Liver (tissue), 9 donors: ENCODE results near the gene HSPE1. TPM values are rescaled to one million over a fixed set of nuclear protein-coding genes. Genes with fewer than 3 reads are reported as not detected.
A peak's percentile ranks its signal among the peaks of the same experiment; 100 is the strongest.

ENCODE experiments used
- DNase-seq: peaks from one replicate; pipeline ENCODE4 v3.0.0-alpha.2; 2017; ENCODE audit warnings: low spot score
- H3K27ac ChIP-seq, 2 donors: one replicate each; pipeline ENCODE4 v1.7.0; 2013; ENCODE audit warnings: inconsistent platforms in 2 of 2, low read length in 2 of 2, control low read depth in 1 of 2, low read depth in 1 of 2, mild to moderate bottlenecking in 1 of 2
- H3K27me3 ChIP-seq, 4 donors: one replicate each; pipeline versions ENCODE4 v1.6.1 to v1.7.0; 2013; ENCODE audit warnings: low read length in 3 of 4, inconsistent platforms in 1 of 4, mild to moderate bottlenecking in 1 of 4, moderate library complexity in 1 of 4; ENCODE audit not compliant: control insufficient read depth in 4 of 4, insufficient read depth in 4 of 4
- H3K36me3 ChIP-seq, 4 donors: one replicate each; pipeline versions ENCODE4 v1.6.1 to v1.7.0; 2013; ENCODE audit warnings: low read length in 3 of 4, mild to moderate bottlenecking in 3 of 4, low read depth in 1 of 4, moderate library complexity in 1 of 4; ENCODE audit not compliant: control insufficient read depth in 4 of 4, insufficient read depth in 3 of 4
- H3K4me1 ChIP-seq, 4 donors: one replicate each; pipeline versions ENCODE4 v1.6.1 to v1.7.0; 2013; ENCODE audit warnings: low read length in 3 of 4, mild to moderate bottlenecking in 3 of 4, moderate library complexity in 1 of 4; ENCODE audit not compliant: control insufficient read depth in 4 of 4, insufficient read depth in 4 of 4
- H3K4me3 ChIP-seq, 3 donors: one replicate each; pipeline versions ENCODE4 v1.6.1 to v1.7.0; 2013; ENCODE audit warnings: low read length in 3 of 3, control low read depth in 1 of 3, low read depth in 1 of 3, mild to moderate bottlenecking in 1 of 3
- H3K9ac ChIP-seq, 2 donors: one replicate each; pipeline ENCODE4 v1.7.0; 2013; ENCODE audit warnings: low read length in 2 of 2, mild to moderate bottlenecking in 2 of 2, moderate library complexity in 2 of 2, control low read depth in 1 of 2, low read depth in 1 of 2
- H3K9me3 ChIP-seq, 4 donors: one replicate each; pipeline versions ENCODE4 v1.6.1 to v1.7.0; 2013; ENCODE audit warnings: low read length in 3 of 4; ENCODE audit not compliant: control insufficient read depth in 4 of 4
- EGR1 ChIP-seq, 2 donors: IDR thresholded peaks; 2 replicates each; pipeline ENCODE4 v1.6.1; 2016 to 2018; ENCODE audit warnings: antibody characterized with exemption in 2 of 2, low read depth in 2 of 2
- FOXA2 ChIP-seq: IDR thresholded peaks from 2 replicates; pipeline ENCODE4 v1.6.1; 2016; ENCODE audit warnings: antibody characterized with exemption
- GABPA ChIP-seq, 2 donors: IDR thresholded peaks in 1 of 2; conservative IDR thresholded peaks in 1 of 2; 2 replicates each; pipeline ENCODE4 v1.6.1; 2016; ENCODE audit warnings: antibody characterized with exemption in 2 of 2, mild to moderate bottlenecking in 1 of 2, moderate library complexity in 1 of 2
- HNF4A ChIP-seq, 2 donors: conservative IDR thresholded peaks; 2 replicates each; pipeline ENCODE4 v1.6.1; 2016; ENCODE audit warnings: antibody characterized with exemption in 2 of 2, mild to moderate bottlenecking in 2 of 2
- JUND ChIP-seq, 2 donors: IDR thresholded peaks; 2 replicates each; pipeline ENCODE4 v1.6.1; 2016; ENCODE audit warnings: antibody characterized with exemption in 2 of 2
- NR2F2 ChIP-seq: IDR thresholded peaks from 2 replicates; pipeline ENCODE4 v1.6.1; 2016; ENCODE audit warnings: antibody characterized with exemption
- RXRA ChIP-seq, 2 donors: IDR thresholded peaks; 2 replicates each; pipeline ENCODE4 v1.6.1; 2017 to 2018; ENCODE audit warnings: antibody characterized with exemption in 2 of 2, mild to moderate bottlenecking in 1 of 2
- SP1 ChIP-seq: IDR thresholded peaks from 2 replicates; pipeline ENCODE4 v1.6.1; 2018; ENCODE audit warnings: antibody characterized with exemption, mild to moderate bottlenecking
- TAF1 ChIP-seq: conservative IDR thresholded peaks from 2 replicates; pipeline ENCODE4 v1.6.1; 2016; ENCODE audit warnings: antibody characterized with exemption, mild to moderate bottlenecking
- YY1 ChIP-seq: IDR thresholded peaks from 2 replicates; pipeline ENCODE4 v1.6.1; 2016; ENCODE audit warnings: antibody characterized with exemption, mild to moderate bottlenecking
- WGBS: extraction: QIAGEN DNeasy Blood & Tissue Kit; methylation state at CpG from one replicate; pipeline ENCODE4 v1.1.7; 2013; 5-methylcytosine and 5-hydroxymethylcytosine counted together
- polyA plus RNA-seq, 2 donors: library from polyadenylated mRNA; stranded (reverse) in 1 of 2; unstranded in 1 of 2; fragments of 200-250 nt in 1 of 2; fragments of >200 nt in 1 of 2; fragmentation: Nextera tagmentation in 1 of 2; extraction: Ambion mirVana in 1 of 2; gene quantifications; one replicate each; pipeline versions ENCODE4 v1.2.1 to v1.2.3, GENCODE V29; 2013 to 2015
- total RNA-seq, 2 donors: library from RNA; depleted of rRNA; stranded (reverse); fragments of >200 nt; gene quantifications; one replicate each; pipeline ENCODE4 v1.2.3, GENCODE V29; 2014
- TF ChIP-seq, protein P1 (sequence below): IDR thresholded peaks from 2 replicates; pipeline ENCODE4 v1.6.1; 2016; ENCODE audit warnings: antibody characterized with exemption
- TF ChIP-seq, protein P2 (sequence below): IDR thresholded peaks from 2 replicates; pipeline ENCODE4 v1.6.1; 2016; ENCODE audit warnings: antibody characterized with exemption, mild to moderate bottlenecking
- TF ChIP-seq, protein P3 (sequence below): IDR thresholded peaks from 2 replicates; pipeline ENCODE4 v1.6.1; 2016; ENCODE audit warnings: antibody characterized with exemption
- TF ChIP-seq, protein P4 (sequence below): fragments of 150-350 bp; IDR thresholded peaks from 2 replicates; pipeline ENCODE4 v1.5.1; 2017; ENCODE audit warnings: improper control_type of control experiment, low read depth, low read length; ENCODE audit not compliant: missing input control
- TF ChIP-seq, protein P5 (sequence below): IDR thresholded peaks from 2 replicates; pipeline ENCODE4 v1.6.1; 2016; ENCODE audit warnings: antibody characterized with exemption
- donor health status: healthy.
- donor health status: healthy.
- donor health status: healthy.
- donor health status: healthy.
- donor health status: healthy.

HSPE1 gene
- total and polyA plus RNA-seq, 4 donors = 88.2 to 347 (median 190) TPM

DNA sequence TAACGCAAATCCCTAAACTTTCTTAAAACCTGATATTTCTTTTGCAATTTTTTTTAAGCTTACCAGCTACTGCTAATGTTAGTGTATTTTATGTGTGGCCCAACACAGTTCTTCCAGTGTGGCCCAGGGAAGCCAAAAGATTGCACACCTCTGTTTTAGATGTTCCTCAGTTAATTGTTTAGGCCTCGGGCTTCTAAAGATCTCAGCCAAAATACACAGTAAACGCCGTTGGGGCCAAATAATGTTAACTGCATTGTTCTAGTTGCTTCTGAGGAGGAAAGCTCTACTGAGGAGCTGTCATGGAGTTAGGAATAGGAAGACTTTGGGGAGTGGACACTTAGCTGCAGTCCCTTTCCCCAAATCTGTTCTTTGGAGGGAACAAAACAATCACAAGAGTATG is 2.0 kb downstream of the HSPE1 start:
- peak overlapping the region; percentile 46 to 96 for H3K9ac ChIP-seq
- H3K9me3 ChIP-seq = no peaks in the 10 kb centered on the region
- no peak for DNase-seq
- WGBS = 35% methylated on average over 4 of the region's 4 CpGs
- H3K27ac ChIP-seq = peak overlapping the region; percentile 93 to 97
- H3K27me3 ChIP-seq = no peaks in the 10 kb centered on the region
- H3K36me3 ChIP-seq = peaks cover 0 to 23% (median 7%) of the 10 kb centered on the region in 4 donors
- H3K4me3 ChIP-seq = peak overlapping the region; percentile 26 to 82 (median 72)
- peaks cover 3 to 19% (median 5%) of the 10 kb centered on the region in 4 donors for H3K4me1 ChIP-seq
- TF ChIP-seq, protein P1, sequence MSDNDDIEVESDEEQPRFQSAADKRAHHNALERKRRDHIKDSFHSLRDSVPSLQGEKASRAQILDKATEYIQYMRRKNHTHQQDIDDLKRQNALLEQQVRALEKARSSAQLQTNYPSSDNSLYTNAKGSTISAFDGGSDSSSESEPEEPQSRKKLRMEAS = no peak
- TF ChIP-seq YY1 (peak; percentile 14), TAF1 (no peak)
- TF ChIP-seq, protein P2, sequence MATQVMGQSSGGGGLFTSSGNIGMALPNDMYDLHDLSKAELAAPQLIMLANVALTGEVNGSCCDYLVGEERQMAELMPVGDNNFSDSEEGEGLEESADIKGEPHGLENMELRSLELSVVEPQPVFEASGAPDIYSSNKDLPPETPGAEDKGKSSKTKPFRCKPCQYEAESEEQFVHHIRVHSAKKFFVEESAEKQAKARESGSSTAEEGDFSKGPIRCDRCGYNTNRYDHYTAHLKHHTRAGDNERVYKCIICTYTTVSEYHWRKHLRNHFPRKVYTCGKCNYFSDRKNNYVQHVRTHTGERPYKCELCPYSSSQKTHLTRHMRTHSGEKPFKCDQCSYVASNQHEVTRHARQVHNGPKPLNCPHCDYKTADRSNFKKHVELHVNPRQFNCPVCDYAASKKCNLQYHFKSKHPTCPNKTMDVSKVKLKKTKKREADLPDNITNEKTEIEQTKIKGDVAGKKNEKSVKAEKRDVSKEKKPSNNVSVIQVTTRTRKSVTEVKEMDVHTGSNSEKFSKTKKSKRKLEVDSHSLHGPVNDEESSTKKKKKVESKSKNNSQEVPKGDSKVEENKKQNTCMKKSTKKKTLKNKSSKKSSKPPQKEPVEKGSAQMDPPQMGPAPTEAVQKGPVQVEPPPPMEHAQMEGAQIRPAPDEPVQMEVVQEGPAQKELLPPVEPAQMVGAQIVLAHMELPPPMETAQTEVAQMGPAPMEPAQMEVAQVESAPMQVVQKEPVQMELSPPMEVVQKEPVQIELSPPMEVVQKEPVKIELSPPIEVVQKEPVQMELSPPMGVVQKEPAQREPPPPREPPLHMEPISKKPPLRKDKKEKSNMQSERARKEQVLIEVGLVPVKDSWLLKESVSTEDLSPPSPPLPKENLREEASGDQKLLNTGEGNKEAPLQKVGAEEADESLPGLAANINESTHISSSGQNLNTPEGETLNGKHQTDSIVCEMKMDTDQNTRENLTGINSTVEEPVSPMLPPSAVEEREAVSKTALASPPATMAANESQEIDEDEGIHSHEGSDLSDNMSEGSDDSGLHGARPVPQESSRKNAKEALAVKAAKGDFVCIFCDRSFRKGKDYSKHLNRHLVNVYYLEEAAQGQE = peak; percentile 29

DNA sequence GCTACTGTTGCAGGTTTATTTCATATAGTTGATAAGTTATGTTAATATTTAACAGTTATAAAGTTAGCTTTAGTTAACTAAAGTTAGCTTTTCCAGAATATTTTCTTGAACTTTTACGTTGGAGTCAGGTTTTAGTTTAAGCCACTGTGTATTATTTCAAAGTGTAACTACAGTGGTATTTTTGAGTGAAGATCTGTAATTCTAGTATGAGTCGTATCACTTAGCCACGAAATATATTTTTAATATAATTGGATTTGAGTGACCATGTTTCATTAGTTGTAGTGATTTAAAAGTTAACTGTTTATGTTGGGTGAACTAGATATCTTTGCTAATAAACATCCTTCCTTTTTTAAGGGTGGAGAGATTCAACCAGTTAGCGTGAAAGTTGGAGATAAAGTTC is 2.5 kb downstream of the HSPE1 start:
- TF ChIP-seq SP1 (no peak), RXRA (IDR thresholded peaks at IDR 0.05) (no peak), EGR1 (IDR thresholded peaks at IDR 0.05; ENCODE audit: low read depth in 2 of 2) (no peak), YY1 (peak; percentile 6), TAF1 (no peak)
- WGBS = 67% methylated on average over 4 of the region's 4 CpGs
- no peak overlapping the region for H3K4me3 ChIP-seq
- DNase-seq = no peak
- no peak overlapping the region for H3K27ac ChIP-seq
- H3K9me3 ChIP-seq = no peaks in the 10 kb centered on the region
- peaks cover 0 to 18% (median 7%) of the 10 kb centered on the region in 4 donors for H3K36me3 ChIP-seq
- peaks cover 3 to 14% (median 4%) of the 10 kb centered on the region in 4 donors for H3K4me1 ChIP-seq
- peak overlapping the region in 1 of 2 donors; percentile 96 for H3K9ac ChIP-seq
- no peaks in the 10 kb centered on the region for H3K27me3 ChIP-seq

DNA sequence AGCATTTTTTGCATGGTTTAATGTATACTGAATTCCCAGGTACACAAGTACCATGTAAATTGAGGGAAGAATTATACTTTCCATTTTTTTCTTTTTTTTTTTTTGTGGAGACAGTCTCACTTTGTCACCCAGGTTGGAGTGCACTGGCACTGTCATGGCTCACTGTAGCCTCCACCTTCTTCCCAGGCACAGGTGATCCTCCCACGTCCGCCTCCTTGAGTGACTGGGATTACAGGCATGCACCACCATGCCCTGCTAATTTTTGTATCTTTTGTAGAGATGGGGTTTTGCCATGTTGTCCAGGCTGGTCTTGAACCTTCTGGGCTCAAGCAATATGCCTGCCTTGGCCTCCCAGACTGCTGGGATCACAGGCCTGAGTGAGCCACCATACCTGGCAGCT is 3.8 kb downstream of the HSPE1 start:
- H3K9me3 ChIP-seq = no peaks in the 10 kb centered on the region
- H3K9ac ChIP-seq = no peak overlapping the region
- no peak for DNase-seq
- TF ChIP-seq RXRA (IDR thresholded peaks at IDR 0.05) = no peak
- TF ChIP-seq JUND (IDR thresholded peaks at IDR 0.05) = no peak
- TF ChIP-seq, protein P3, sequence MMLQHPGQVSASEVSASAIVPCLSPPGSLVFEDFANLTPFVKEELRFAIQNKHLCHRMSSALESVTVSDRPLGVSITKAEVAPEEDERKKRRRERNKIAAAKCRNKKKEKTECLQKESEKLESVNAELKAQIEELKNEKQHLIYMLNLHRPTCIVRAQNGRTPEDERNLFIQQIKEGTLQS = no peak
- TF ChIP-seq, protein P2 = no peak
- no peak for TF ChIP-seq YY1
- TF ChIP-seq FOXA2 = no peak
- no peak for TF ChIP-seq GABPA (IDR thresholded peaks at IDR 0.05 in 1 of 2, conservative IDR thresholded peaks at IDR 0.05 in 1 of 2)
- no peak for TF ChIP-seq EGR1 (IDR thresholded peaks at IDR 0.05; ENCODE audit: low read depth in 2 of 2)
- no peak for TF ChIP-seq NR2F2
- TF ChIP-seq, protein P4, sequence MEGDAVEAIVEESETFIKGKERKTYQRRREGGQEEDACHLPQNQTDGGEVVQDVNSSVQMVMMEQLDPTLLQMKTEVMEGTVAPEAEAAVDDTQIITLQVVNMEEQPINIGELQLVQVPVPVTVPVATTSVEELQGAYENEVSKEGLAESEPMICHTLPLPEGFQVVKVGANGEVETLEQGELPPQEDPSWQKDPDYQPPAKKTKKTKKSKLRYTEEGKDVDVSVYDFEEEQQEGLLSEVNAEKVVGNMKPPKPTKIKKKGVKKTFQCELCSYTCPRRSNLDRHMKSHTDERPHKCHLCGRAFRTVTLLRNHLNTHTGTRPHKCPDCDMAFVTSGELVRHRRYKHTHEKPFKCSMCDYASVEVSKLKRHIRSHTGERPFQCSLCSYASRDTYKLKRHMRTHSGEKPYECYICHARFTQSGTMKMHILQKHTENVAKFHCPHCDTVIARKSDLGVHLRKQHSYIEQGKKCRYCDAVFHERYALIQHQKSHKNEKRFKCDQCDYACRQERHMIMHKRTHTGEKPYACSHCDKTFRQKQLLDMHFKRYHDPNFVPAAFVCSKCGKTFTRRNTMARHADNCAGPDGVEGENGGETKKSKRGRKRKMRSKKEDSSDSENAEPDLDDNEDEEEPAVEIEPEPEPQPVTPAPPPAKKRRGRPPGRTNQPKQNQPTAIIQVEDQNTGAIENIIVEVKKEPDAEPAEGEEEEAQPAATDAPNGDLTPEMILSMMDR = no peak
- TF ChIP-seq, protein P5, sequence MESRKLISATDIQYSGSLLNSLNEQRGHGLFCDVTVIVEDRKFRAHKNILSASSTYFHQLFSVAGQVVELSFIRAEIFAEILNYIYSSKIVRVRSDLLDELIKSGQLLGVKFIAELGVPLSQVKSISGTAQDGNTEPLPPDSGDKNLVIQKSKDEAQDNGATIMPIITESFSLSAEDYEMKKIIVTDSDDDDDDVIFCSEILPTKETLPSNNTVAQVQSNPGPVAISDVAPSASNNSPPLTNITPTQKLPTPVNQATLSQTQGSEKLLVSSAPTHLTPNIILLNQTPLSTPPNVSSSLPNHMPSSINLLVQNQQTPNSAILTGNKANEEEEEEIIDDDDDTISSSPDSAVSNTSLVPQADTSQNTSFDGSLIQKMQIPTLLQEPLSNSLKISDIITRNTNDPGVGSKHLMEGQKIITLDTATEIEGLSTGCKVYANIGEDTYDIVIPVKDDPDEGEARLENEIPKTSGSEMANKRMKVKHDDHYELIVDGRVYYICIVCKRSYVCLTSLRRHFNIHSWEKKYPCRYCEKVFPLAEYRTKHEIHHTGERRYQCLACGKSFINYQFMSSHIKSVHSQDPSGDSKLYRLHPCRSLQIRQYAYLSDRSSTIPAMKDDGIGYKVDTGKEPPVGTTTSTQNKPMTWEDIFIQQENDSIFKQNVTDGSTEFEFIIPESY = no peak
- no peak for TF ChIP-seq HNF4A (conservative IDR thresholded peaks at IDR 0.05)
- no peak for TF ChIP-seq SP1
- TF ChIP-seq, protein P1 = no peak
- no peak overlapping the region for H3K27ac ChIP-seq
- WGBS = 98% methylated on average over 2 of the region's 2 CpGs
- H3K4me3 ChIP-seq = no peak overlapping the region
- no peaks in the 10 kb centered on the region for H3K27me3 ChIP-seq
- peaks cover 0 to 3% (median under 1%) of the 10 kb centered on the region in 4 donors for H3K4me1 ChIP-seq
- H3K36me3 ChIP-seq = peaks cover 0 to 14% (median 7%) of the 10 kb centered on the region in 4 donors
